ENCODE results near the gene BNIP5.
"Not testable (repeated sequence)": the region's sequence is repeated elsewhere in the genome, so short reads cannot be mapped to it uniquely, and the experiment has no call there.

The BNIP5 gene

GRCh38 chr6:36345681-36346466 lies 9.2 kb upstream of the BNIP5 start:
- TF ChIP-seq CTCF (IDR thresholded peaks at IDR 0.05; ENCODE audit: low read depth, low read length, missing control alignments), result no peak
- no peak for DNase-seq (ENCODE audit: low read depth)
- in situ Hi-C loops (cut with HindIII; ENCODE audit: low sequenced_read_pairs), result no loop called here
- H3K4me3 ChIP-seq (ENCODE audit: low read depth, low read length), result no peak overlapping the region

GRCh38 chr6:36343109-36343680 lies 6.5 kb upstream of the BNIP5 start:
- DNase-seq (ENCODE audit: low read depth), result no peak
- H3K4me3 ChIP-seq (ENCODE audit: low read depth, low read length), result no peak overlapping the region
- no peak for TF ChIP-seq CTCF (IDR thresholded peaks at IDR 0.05; ENCODE audit: low read depth, low read length, missing control alignments)
- in situ Hi-C loops (cut with HindIII; ENCODE audit: low sequenced_read_pairs), result no loop called here

DNA sequence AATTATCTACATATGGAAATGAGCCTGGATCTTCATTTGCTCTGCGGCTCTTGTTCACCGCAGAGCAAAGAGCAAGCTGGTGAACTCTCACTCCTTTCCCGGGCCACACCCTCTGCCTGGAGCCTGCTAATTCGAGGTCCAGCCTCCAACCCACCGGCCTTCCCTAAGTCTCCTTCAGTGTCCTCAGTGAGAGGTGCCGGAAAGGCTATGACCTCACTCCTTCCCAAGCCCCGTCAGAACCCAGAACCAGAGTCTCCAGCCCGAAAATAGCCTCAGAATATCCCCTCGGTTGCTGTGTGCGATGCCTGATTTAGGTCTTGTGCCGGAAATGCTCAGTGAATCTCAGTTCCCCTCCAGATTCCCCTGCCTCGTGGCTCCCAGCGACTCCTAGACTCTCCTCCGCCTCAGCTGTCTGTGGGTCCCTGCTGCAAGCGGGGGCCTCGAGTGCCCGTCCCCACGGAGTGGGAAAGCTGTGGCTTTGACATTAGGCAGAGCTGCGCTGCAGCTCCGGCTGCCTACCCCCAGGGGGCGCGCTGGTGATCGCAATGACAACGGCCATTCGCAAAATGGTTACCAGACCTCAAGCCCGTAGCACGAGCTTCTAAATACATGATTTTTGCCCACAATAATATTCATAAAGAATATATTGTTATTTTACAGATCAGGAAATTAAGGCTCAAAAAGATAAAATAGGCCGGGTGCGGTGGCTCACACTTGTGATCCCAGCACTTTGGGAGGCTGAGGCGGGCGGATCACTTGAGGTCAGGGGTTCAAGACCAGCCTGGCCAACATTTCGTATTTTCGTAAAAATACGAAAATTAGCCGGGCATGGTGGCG lies 4.1 kb upstream of the BNIP5 start:
- H3K4me3 ChIP-seq (ENCODE audit: low read depth, low read length), result no peak overlapping the region
- DNase-seq (ENCODE audit: low read depth), result peak; percentile 28
- in situ Hi-C loops (cut with HindIII; ENCODE audit: low sequenced_read_pairs), result no loop called here
- TF ChIP-seq CTCF (IDR thresholded peaks at IDR 0.05; ENCODE audit: low read depth, low read length, missing control alignments), result peak; percentile 97

- no peak overlapping the region for H3K4me3 ChIP-seq (ENCODE audit: low read depth, low read length)
- TF ChIP-seq CTCF (IDR thresholded peaks at IDR 0.05; ENCODE audit: low read depth, low read length, missing control alignments), result no peak
- no peak for DNase-seq (ENCODE audit: low read depth)
- in situ Hi-C loops (cut with HindIII; ENCODE audit: low sequenced_read_pairs), result no loop called here
These were observed 3.6 kb upstream of the BNIP5 start for GRCh38 chr6:36340306-36340617.

- no peak overlapping the region for H3K4me3 ChIP-seq (ENCODE audit: low read depth, low read length)
- TF ChIP-seq CTCF (IDR thresholded peaks at IDR 0.05; ENCODE audit: low read depth, low read length, missing control alignments), result no peak
- DNase-seq (ENCODE audit: low read depth), result no peak
- in situ Hi-C loops (cut with HindIII; ENCODE audit: low sequenced_read_pairs), result no loop called here
These were observed 2.5 kb upstream of the BNIP5 start for GRCh38 chr6:36339146-36339545.

DNA sequence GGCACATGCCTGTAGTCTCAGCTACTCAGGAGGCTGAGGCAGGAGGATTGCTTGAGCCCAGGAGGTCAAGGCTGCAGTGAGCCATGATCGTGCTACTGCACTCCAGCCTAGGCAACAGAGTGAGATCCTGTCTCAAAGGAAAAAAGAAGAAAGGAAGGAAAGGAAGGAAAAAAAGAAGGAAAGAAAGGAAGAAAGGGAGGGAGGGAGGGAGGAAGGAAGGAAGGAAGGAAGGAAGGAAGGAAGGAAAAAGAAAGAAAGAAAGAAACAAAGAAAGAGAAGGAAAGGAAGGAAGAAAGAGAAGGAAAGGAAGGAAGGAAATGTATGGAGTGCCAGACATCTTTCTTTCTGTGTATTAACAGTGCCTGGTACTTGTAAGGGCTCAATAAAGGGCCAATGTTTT lies 1.5 kb upstream of the BNIP5 start:
- in situ Hi-C loops (cut with HindIII; ENCODE audit: low sequenced_read_pairs); H3K4me3 ChIP-seq (ENCODE audit: low read depth, low read length); DNase-seq (ENCODE audit: low read depth): not testable (repeated sequence)

GRCh38 chr6:36337814-36338213 lies 1.1 kb upstream of the BNIP5 start:
- no peak for DNase-seq (ENCODE audit: low read depth)
- TF ChIP-seq CTCF (IDR thresholded peaks at IDR 0.05; ENCODE audit: low read depth, low read length, missing control alignments), result no peak
- in situ Hi-C loops (cut with HindIII; ENCODE audit: low sequenced_read_pairs), result no loop called here
- H3K4me3 ChIP-seq (ENCODE audit: low read depth, low read length), result no peak overlapping the region

Measured in astrocyte of the cerebellum (primary cell).